Right cardiac atrium (tissue), 5 donors: ENCODE data around the gene RPUSD1. TPM values are rescaled to one million over a fixed set of nuclear protein-coding genes. Genes with fewer than 3 reads are reported as not detected.
A peak's percentile ranks its signal among the peaks of the same experiment; 100 is the strongest.

ENCODE experiments used
- ATAC-seq, 2 donors: fragments of 200-7000 bp; cut with Tn5 transposase; one replicate each; pipeline versions ENCODE4 v1.8.0 to v1.9.1; 2020; ENCODE audit warnings: moderate library complexity in 2 of 2, mild to moderate bottlenecking in 1 of 2
- DNase-seq, 3 donors: peaks; one replicate each; pipeline ENCODE4 v3.0.0-alpha.2; 2020
- H3K27ac ChIP-seq: one replicate; pipeline ENCODE4 v1.5.1; 2013; ENCODE audit warnings: mild to moderate bottlenecking, low read length, control low read depth, moderate library complexity
- H3K27me3 ChIP-seq: one replicate; pipeline ENCODE4 v1.6.1; 2013; ENCODE audit not compliant: control insufficient read depth, insufficient read depth
- H3K4me1 ChIP-seq: one replicate; pipeline ENCODE4 v1.6.1; 2013; ENCODE audit warnings: low read length; ENCODE audit not compliant: control insufficient read depth, insufficient read depth
- H3K4me3 ChIP-seq: one replicate; pipeline ENCODE4 v1.5.1; 2013; ENCODE audit warnings: low read length, control low read depth
- H3K9me3 ChIP-seq: one replicate; pipeline ENCODE4 v1.6.1; 2013; ENCODE audit warnings: low read length; ENCODE audit not compliant: control insufficient read depth
- WGBS: extraction: QIAGEN DNeasy Blood & Tissue Kit; methylation state at CpG from one replicate; pipeline ENCODE4 v1.1.7; 2013; 5-methylcytosine and 5-hydroxymethylcytosine counted together
- intact Hi-C, 4 donors: fragments of 100-400 bp; cut with DNase I; formaldehyde crosslinking; loops; one replicate each; pipeline versions ENCODE4 v1.11.0 to v1.14.0; 2022 to 2023
- microRNA-seq, 2 donors: library from miRNA; unstranded; fragments of <30 nt; microRNA quantifications; one replicate each; pipeline ENCODE4 v1.2.0, GENCODE V29; 2020 to 2021
- polyA plus RNA-seq: library from polyadenylated mRNA; stranded (reverse); fragments of 200-250 nt; gene quantifications from one replicate; pipeline ENCODE4 v1.2.3, GENCODE V29; 2013
- total RNA-seq, 4 donors: library from RNA; stranded (reverse); fragmentation: NEBNext Ultra II Directional; extraction: Animal tissue kit (Norgen Biotek cat#: 25700); gene quantifications; one replicate each; pipeline ENCODE4 v1.2.1, GENCODE V29; 2021
- donor health status: healthy with polysubstance abuse.
- donor health status: DM: no; HTN: yes; CAD: no.
- donor health status: DM: no; HTN: no; CAD: no.
- donor health status: DM: no; HTN: yes; CAD: no; lungs with severe emphysema.
- donor health status: DM: yes; HTN: yes; CAD: no.

The RPUSD1 gene
- total and polyA plus RNA-seq, 5 donors: 9.3 to 11.8 (median 10.0) TPM

GRCh38 chr16:740764-741505 lies 47.2 kb downstream of the RPUSD1 start, which contains the start of gene CIAO3:
Gene CIAO3 (minus strand): TSS chr16:740997. CDS start chr16:740985, 12 bp downstream.
- DNase-seq (peak; percentile 88 to 96 (median 95)), ATAC-seq (peak; percentile 89 to 92)
- Histone ChIP-seq H3K27ac (peak within 1 kb of the TSS; percentile 20), H3K27me3 (no peaks in the 10 kb centered on the region), H3K9me3 (no peaks in the 10 kb centered on the region), H3K4me3 (peak within 1 kb of the TSS; percentile 84), H3K4me1 (no peaks in the 10 kb centered on the region)
- intact Hi-C loops: no loop called here
- WGBS: 1% methylated on average over 79 of the region's 79 CpGs

DNA sequence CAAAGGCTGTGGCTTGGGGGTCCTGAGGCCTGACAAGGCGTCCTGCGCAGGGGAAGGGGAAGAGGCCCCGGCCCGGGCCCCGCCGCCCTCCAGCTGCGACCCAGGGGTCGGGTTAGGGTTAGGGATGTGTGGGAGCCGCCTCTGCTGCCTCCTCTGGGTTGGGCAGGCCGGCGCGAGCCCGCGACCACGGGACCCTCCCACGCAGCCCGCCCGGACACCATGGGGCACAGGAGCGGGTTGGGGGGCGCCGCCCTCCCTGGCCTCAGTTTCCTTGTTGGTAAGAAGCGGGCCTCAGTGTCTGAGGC lies 47.8 kb downstream of the RPUSD1 start:
- peak overlapping the region; percentile 20 for H3K27ac ChIP-seq
- H3K27me3 ChIP-seq: no peaks in the 10 kb centered on the region
- no peaks in the 10 kb centered on the region for H3K9me3 ChIP-seq
- intact Hi-C loops: no loop called here
- DNase-seq (no peak), ATAC-seq (peak; percentile 31 to 53)
- H3K4me1 ChIP-seq: no peaks in the 10 kb centered on the region
- WGBS: 0% methylated on average over 22 of the region's 22 CpGs
- peak overlapping the region; percentile 84 for H3K4me3 ChIP-seq

DNA sequence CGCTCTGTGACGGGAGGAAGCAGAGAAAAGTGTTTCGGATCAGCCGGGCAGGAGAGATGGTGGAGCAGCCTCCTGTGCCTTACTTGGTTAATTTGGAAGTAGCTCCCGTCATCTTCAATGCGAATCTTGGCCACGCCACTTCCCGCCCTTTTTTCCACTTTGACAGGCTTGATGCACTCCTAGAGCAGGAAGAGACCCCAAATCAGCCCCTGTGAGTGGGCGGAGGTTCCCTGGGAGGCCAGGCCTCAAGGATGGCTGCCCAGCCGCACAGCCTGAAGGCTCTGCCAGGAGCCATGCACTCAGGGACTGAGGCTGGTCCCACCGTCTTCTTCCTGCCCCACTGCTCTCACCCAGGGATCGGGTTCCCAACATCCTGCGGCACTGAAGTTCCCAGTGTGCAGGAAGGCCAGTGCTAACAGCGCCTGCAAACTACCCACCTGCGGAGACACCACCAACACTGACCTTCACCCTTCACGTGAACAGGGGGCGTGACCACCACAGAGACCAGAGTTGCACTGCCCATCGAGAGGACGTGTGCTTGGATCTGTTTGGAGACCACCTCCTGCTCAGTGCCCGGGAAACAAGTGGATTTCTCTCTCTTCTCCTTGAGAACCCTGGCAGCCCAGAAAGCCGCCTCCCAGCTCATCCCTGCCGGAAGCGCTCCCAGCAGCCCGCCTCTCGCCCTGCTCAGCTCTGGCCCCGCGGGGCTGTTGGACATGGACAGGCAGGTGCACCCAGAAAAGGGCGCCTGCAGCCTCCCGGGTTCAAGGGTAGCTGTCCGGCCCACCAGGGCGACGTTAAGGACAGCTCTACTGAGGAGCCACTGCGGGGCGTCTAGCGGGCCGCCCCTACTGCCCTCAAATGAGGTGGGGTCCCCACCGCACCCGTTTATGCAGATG lies 48.4 kb downstream of the RPUSD1 start:
- Histone ChIP-seq H3K4me3 (peak overlapping the region; percentile 84), H3K27me3 (no peaks in the 10 kb centered on the region), H3K4me1 (no peaks in the 10 kb centered on the region), H3K27ac (no peak overlapping the region), H3K9me3 (no peaks in the 10 kb centered on the region)
- DNase-seq (peak in 1 of 3 donors; percentile 54), ATAC-seq (peak in 1 of 2 donors; percentile 1)
- intact Hi-C loops: no loop called here
- WGBS: 45% methylated on average over 38 of the region's 38 CpGs

- H3K27me3 ChIP-seq: no peaks in the 10 kb centered on the region
- intact Hi-C loops: no loop called here
- no peak for ATAC-seq
- DNase-seq: peak in 1 of 3 donors; percentile 37
- no peak overlapping the region for H3K4me3 ChIP-seq
- no peaks in the 10 kb centered on the region for H3K9me3 ChIP-seq
- 94% methylated on average over 29 of the region's 29 CpGs for WGBS
- H3K27ac ChIP-seq: no peak overlapping the region
- H3K4me1 ChIP-seq: no peaks in the 10 kb centered on the region
Measured at GRCh38 chr16:736936-737481, 51.2 kb downstream of the RPUSD1 start.

DNA sequence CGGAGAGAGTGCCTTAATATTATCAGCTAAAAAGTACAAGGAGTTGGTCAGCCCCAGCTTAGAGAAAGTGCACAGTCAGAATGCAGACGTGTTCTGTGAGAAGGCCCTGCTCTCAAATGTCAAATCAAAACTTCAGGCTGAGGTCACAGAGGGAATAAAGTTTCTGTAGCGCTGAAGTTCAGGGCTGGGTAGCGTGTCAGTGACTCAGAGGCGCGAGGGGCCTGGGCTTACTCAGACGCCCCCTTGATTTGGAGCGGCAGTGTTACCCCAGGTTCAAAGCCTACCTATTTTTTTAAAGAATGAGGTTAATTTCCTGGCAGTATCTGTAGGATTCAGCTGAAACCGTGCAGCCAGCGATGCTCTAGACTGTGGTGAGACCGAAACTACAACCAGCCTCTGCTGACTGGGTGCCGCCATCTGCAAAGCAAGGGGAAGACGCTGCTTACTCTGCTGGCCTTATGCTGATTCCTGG lies 52.2 kb downstream of the RPUSD1 start:
- Histone ChIP-seq H3K4me3 (no peak overlapping the region), H3K4me1 (no peaks in the 10 kb centered on the region), H3K9me3 (no peaks in the 10 kb centered on the region), H3K27me3 (no peaks in the 10 kb centered on the region), H3K27ac (no peak overlapping the region)
- ATAC-seq: no peak
- 90% methylated on average over 13 of the region's 13 CpGs for WGBS
- no peak for DNase-seq
- intact Hi-C loops: no loop called here

GRCh38 chr16:734981-735881 lies 53.0 kb downstream of the RPUSD1 start:
- 93% methylated on average over 25 of the region's 25 CpGs for WGBS
- DNase-seq: peak in 1 of 3 donors; percentile 29
- H3K9me3 ChIP-seq: no peaks in the 10 kb centered on the region
- no peaks in the 10 kb centered on the region for H3K27me3 ChIP-seq
- no peak for ATAC-seq
- intact Hi-C loops: no loop called here
- no peak overlapping the region for H3K4me3 ChIP-seq
- H3K4me1 ChIP-seq: no peaks in the 10 kb centered on the region
- no peak overlapping the region for H3K27ac ChIP-seq

Small RNA genes within 50 kb of the gene (microRNA-seq; reads per million reads assigned to microRNA genes)
- 0 reads per million in 2 donors for gene MIR662

Other genes with a start within 250 kb of the RPUSD1 start
- gene PRR35, start 228.0 kb downstream of the RPUSD1 start, total RNA-seq: not detected
- not detected for gene PRR35, start 228.0 kb downstream of the RPUSD1 start, polyA plus RNA-seq
- under 1 TPM; 0.22 to 0.62 (median 0.54) TPM for gene NHLRC4, start 221.4 kb downstream of the RPUSD1 start, total RNA-seq
- 0.84 TPM for gene NHLRC4, start 221.4 kb downstream of the RPUSD1 start, polyA plus RNA-seq
- gene PIGQ, start 218.4 kb downstream of the RPUSD1 start, total RNA-seq: 10 to 100 TPM; 19.8 to 23.0 (median 21.6) TPM
- gene PIGQ, start 218.4 kb downstream of the RPUSD1 start, polyA plus RNA-seq: 22.9 TPM
- gene RAB40C, start 198.3 kb downstream of the RPUSD1 start, total RNA-seq: 10 to 100 TPM; 10.9 to 13.4 (median 11.9) TPM
- 13.4 TPM for gene RAB40C, start 198.3 kb downstream of the RPUSD1 start, polyA plus RNA-seq
- under 1 TPM; 0.15 to 0.70 (median 0.20) TPM for gene WFIKKN1, start 157.4 kb downstream of the RPUSD1 start, total RNA-seq
- 0.29 TPM for gene WFIKKN1, start 157.4 kb downstream of the RPUSD1 start, polyA plus RNA-seq
- gene METTL26, start 152.1 kb downstream of the RPUSD1 start, total RNA-seq: 10 to 100 TPM; 55.4 to 60.3 (median 56.6) TPM
- gene METTL26, start 152.1 kb downstream of the RPUSD1 start, polyA plus RNA-seq: 128 TPM
- gene MCRIP2, start 146.6 kb downstream of the RPUSD1 start, total RNA-seq: 100 to 1,000 TPM in 1 of 4 donors, 10 to 100 TPM in 3; 71.2 to 121 (median 85.6) TPM
- gene MCRIP2, start 146.6 kb downstream of the RPUSD1 start, polyA plus RNA-seq: 141 TPM
- gene WDR90, start 139.0 kb downstream of the RPUSD1 start, total RNA-seq: 10 to 100 TPM; 10.5 to 13.7 (median 12.0) TPM
- gene WDR90, start 139.0 kb downstream of the RPUSD1 start, polyA plus RNA-seq: 8.1 TPM
- gene RHOT2, start 120.2 kb downstream of the RPUSD1 start, total RNA-seq: 100 to 1,000 TPM in 1 of 4 donors, 10 to 100 TPM in 3; 84.3 to 104 (median 90.8) TPM
- gene RHOT2, start 120.2 kb downstream of the RPUSD1 start, polyA plus RNA-seq: 101 TPM
- gene RHBDL1, start 112.7 kb downstream of the RPUSD1 start, total RNA-seq: 1 to 10 TPM in 3 of 4 donors, under 1 TPM in 1; 0.89 to 2.9 (median 1.7) TPM
- 2.3 TPM for gene RHBDL1, start 112.7 kb downstream of the RPUSD1 start, polyA plus RNA-seq
- gene STUB1, start 108.0 kb downstream of the RPUSD1 start, total RNA-seq: 100 to 1,000 TPM; 114 to 121 (median 119) TPM
- 126 TPM for gene STUB1, start 108.0 kb downstream of the RPUSD1 start, polyA plus RNA-seq
- 10 to 100 TPM; 52.0 to 55.7 (median 54.6) TPM for gene JMJD8, start 104.0 kb downstream of the RPUSD1 start, total RNA-seq
- gene JMJD8, start 104.0 kb downstream of the RPUSD1 start, polyA plus RNA-seq: 49.7 TPM
- 1 to 10 TPM; 7.1 to 9.0 (median 8.2) TPM for gene WDR24, start 98.0 kb downstream of the RPUSD1 start, total RNA-seq
- gene WDR24, start 98.0 kb downstream of the RPUSD1 start, polyA plus RNA-seq: 6.3 TPM
- under 1 TPM; 0.19 to 0.38 (median 0.28) TPM for gene FBXL16, start 82.6 kb downstream of the RPUSD1 start, total RNA-seq
- 0.34 TPM for gene FBXL16, start 82.6 kb downstream of the RPUSD1 start, polyA plus RNA-seq
- gene METRN, start 73.3 kb downstream of the RPUSD1 start, total RNA-seq: 10 to 100 TPM; 65.2 to 75.0 (median 69.4) TPM
- 68.2 TPM for gene METRN, start 73.3 kb downstream of the RPUSD1 start, polyA plus RNA-seq
- 10 to 100 TPM; 25.7 to 38.8 (median 33.2) TPM for gene ANTKMT, start 67.2 kb downstream of the RPUSD1 start, total RNA-seq
- gene ANTKMT, start 67.2 kb downstream of the RPUSD1 start, polyA plus RNA-seq: 37.6 TPM
- gene CCDC78, start 61.9 kb downstream of the RPUSD1 start, total RNA-seq: under 1 TPM in 3 of 4 donors, not detected in 1; 0.36 to 0.97 (median 0.40) TPM
- gene CCDC78, start 61.9 kb downstream of the RPUSD1 start, polyA plus RNA-seq: 0.48 TPM
- 10 to 100 TPM in 3 of 4 donors, 1 to 10 TPM in 1; 7.5 to 15.3 (median 12.0) TPM for gene HAGHL, start 61.3 kb downstream of the RPUSD1 start, total RNA-seq
- gene HAGHL, start 61.3 kb downstream of the RPUSD1 start, polyA plus RNA-seq: 21.0 TPM
- gene CIAO3, start 47.4 kb downstream of the RPUSD1 start, total RNA-seq: 10 to 100 TPM; 21.5 to 31.3 (median 23.4) TPM
- gene CIAO3, start 47.4 kb downstream of the RPUSD1 start, polyA plus RNA-seq: 28.2 TPM
- gene MSLN, start 27.6 kb downstream of the RPUSD1 start, total RNA-seq: 1 to 10 TPM in 2 of 4 donors, under 1 TPM in 1, not detected in 1; 0.92 to 3.1 (median 1.0) TPM
- gene MSLN, start 27.6 kb downstream of the RPUSD1 start, polyA plus RNA-seq: not detected
- gene CHTF18, start 239 bp upstream of the RPUSD1 start, total RNA-seq: 1 to 10 TPM; 4.0 to 6.9 (median 4.9) TPM
- gene CHTF18, start 239 bp upstream of the RPUSD1 start, polyA plus RNA-seq: 3.4 TPM
- gene GNG13, start 12.4 kb upstream of the RPUSD1 start, total RNA-seq: not detected
- not detected for gene GNG13, start 12.4 kb upstream of the RPUSD1 start, polyA plus RNA-seq
- 10 to 100 TPM; 10.6 to 13.3 (median 11.2) TPM for gene LMF1, start 182.6 kb upstream of the RPUSD1 start, total RNA-seq
- gene LMF1, start 182.6 kb upstream of the RPUSD1 start, polyA plus RNA-seq: 7.8 TPM
- 1 to 10 TPM in 3 of 4 donors, under 1 TPM in 1; 0.97 to 2.1 (median 1.9) TPM for gene SOX8, start 193.4 kb upstream of the RPUSD1 start, total RNA-seq
- gene SOX8, start 193.4 kb upstream of the RPUSD1 start, polyA plus RNA-seq: 1.5 TPM